ENCODE data around the gene DEPDC5.

DNA sequence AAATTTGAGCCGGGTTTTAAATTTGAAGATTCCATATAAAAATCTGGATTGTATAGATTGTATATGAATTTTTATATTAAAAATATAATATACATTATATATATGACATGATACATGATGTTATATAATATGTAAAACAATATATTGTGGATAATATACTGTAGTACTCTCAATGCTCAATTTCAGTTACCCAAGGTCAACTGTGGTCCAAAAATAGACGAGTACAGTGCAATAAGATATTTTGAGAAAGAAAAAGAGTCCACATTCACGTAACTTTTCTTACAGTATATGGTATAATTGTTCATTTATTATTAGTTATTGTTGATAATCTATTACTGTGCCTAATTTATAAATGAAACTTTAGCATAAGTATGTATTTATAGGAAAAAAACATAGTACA is 96.3 kb downstream of the DEPDC5 start:
- TF ChIP-seq, protein P1, sequence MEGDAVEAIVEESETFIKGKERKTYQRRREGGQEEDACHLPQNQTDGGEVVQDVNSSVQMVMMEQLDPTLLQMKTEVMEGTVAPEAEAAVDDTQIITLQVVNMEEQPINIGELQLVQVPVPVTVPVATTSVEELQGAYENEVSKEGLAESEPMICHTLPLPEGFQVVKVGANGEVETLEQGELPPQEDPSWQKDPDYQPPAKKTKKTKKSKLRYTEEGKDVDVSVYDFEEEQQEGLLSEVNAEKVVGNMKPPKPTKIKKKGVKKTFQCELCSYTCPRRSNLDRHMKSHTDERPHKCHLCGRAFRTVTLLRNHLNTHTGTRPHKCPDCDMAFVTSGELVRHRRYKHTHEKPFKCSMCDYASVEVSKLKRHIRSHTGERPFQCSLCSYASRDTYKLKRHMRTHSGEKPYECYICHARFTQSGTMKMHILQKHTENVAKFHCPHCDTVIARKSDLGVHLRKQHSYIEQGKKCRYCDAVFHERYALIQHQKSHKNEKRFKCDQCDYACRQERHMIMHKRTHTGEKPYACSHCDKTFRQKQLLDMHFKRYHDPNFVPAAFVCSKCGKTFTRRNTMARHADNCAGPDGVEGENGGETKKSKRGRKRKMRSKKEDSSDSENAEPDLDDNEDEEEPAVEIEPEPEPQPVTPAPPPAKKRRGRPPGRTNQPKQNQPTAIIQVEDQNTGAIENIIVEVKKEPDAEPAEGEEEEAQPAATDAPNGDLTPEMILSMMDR (IDR thresholded peaks at IDR 0.05), result no peak
- no peak for TF ChIP-seq EZH2phosphoT487 (IDR thresholded peaks at IDR 0.05)

All from neural progenitor cell (in vitro differentiated cells).